GM21619 (cell line): ENCODE data around the gene PIK3R3.
"Not testable (repeated sequence)": the region's sequence is repeated elsewhere in the genome, so short reads cannot be mapped to it uniquely, and the experiment has no call there.

Experiments used
- ATAC-seq: cut with Tn5 transposase; IDR thresholded peaks from one replicate; pipeline ENCODE4 v1.9.1; 2021; ENCODE audit not compliant: unreplicated experiment

Gene PIK3R3

DNA sequence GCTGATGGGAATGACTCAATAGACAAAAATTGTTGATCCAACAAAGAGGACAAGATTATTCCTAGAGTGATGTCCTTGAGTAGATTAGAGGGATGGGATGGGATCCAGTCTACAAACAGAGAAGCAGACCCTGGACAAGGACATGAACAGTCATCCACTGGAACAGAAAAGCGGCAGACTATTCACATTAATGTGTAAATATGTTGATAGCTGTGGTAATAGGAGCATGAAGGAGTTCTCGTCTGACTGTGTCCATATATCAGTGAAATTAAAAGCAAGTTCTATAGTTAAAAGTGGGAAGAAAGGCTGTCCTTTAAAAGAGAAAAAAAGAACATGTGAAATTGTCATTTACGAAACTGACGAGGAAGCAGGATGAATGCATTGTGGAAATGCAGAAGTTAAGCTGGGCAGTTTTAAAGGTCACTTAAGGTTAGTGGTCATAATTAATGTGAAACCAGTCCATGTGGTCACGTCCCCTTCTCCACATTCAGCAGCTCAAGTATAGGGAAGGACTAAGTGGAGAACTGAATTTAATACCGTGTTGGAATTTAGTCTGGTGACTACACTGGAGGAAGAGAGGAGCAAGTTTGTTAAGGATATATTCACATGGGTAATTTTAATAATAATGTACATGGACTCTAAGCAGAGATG is 62.1 kb downstream of the PIK3R3 start:
- no peak for ATAC-seq

DNA sequence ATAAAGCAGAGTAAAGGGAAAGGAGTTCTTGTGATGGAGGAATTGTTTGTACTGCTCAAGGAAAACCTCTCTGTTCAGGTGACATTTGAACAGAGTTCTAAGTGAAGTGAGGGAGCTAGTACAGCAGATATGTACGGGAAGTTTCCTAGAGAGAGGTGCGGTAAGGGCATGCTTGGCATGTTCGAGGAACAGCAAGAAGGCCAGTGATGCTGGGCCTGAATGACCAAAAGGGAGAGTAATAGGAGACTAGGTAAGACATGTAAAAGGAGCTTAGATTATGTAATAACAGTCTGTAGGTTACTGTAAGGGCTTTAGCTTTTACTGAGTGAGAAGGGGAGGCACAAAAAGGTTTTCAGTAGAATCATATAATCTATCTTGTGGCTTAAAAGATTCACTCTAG is 63.9 kb downstream of the PIK3R3 start:
- ATAC-seq, result no peak

DNA sequence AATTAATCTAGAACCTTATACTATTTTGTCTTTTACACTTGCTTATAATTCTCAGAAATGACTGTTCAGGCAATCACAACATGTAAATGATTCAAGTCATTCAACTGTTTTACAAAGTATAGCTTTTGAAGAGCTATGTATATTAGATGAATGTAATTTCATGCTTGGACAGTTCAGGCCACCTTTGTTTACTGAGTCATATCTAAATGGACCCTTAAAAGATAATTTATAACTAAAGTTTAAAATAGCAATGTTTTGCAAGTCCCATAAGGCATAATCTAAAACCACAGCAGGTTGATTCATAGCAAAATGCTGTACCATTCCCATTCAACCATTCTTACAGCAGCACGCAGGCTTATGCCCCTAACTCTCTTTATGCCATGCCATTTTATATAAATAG is 64.8 kb downstream of the PIK3R3 start:
- ATAC-seq, result peak; percentile 55

DNA sequence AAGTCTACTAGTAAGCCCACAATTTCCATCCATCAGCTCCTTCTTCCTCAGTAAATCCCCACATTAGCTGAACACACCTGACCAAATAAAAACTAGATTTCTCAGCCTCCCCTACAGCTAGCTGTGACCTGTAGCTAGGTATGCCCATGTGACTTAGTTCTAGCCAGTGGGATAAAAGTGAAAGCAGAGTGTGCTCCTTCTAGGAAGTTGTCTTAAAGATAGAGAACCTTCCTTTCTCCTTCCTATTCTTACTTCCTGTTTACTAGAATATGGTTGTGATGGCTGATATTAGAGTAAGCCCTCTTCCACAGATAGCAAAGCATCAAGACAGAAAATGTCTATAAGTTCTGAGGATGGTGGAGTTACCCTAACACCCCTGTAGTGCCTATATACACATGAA is 67.0 kb downstream of the PIK3R3 start:
- ATAC-seq, result peak; percentile 36

DNA sequence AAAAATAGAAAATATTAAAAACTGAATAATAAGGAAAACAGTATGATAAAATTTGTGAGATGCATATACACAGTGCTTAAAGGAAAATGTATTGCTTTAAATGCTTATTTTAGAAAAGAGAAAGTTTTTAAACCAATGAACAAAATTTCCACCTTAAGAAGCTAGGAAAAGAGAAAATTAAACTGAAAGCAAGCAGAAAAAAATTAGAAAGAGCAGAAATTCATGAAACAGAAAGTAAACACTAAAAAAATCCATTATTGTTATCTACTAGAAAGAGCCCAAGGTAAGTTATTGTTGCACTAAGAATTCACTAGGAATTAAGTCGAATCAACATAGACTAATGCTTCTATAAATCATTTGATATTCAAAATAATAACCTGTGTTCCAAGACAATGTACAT is 67.7 kb downstream of the PIK3R3 start:
- ATAC-seq, result no peak

DNA sequence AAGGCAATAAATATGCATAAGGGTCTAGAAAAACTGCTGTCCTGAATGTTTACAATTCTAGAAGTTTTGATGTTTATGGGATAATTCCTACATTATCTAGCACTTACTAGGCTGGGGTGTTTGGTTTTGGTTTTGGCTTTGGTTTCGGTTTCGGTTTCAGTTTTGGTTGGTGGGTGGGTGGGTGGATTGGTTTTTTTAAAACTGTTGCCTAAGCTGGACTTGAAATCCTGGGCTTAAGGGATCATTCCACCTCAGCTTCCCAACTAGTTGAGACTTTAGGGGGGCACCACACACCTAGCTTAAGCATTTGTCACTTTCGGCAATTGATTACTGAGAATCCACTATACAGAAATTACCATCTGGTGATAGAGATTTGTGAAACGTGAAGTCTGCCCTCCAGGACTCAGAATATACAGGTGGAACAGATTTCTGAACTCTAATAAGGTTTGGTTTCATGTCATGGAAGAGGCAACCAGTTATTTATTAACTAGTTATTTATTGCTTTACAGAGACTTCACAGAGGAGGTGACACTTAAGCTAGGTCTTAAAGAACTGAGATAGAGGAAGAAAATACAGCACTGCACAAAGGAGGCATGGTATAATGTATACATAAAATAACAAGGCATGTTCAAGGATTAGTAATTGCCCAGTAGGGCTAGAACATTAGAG is 69.6 kb downstream of the PIK3R3 start:
- peak; percentile 45 for ATAC-seq

DNA sequence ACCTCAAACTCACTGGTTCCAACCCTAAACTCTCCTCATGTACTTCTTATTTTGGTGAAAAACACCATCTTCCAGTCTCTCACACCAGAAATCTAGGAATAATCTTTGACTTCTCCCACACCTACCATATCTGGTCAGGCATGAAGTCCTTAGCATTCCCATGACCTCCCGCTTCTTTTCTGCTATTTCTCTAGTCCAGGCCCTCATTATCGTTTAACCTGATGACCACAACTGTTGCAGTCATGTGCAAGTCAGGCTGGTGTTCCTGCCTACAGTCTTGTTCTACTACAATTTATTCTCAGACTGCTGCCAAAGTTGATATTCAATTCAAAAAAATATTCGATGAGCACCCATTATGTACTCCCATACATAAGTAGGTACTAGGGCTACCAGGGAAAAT is 71.3 kb downstream of the PIK3R3 start:
- no peak for ATAC-seq

DNA sequence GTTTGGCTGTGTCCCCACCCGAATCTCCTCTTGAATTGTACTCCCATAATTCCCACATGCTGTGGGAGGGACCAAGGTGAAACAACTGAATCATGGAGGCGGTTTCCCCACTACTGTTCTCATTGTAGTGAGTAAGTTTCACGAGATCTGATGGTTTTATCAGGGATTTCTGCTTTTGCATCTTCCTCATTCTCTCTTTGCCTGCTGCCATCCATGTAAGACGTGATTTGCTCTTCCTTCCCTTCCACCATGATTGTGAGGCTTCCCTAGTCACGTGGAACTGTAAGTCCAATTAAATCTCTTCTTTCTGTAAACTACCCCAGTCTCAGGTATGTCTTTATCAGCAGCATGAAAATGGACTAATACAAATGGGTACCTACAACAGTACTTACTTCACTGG is 73.5 kb downstream of the PIK3R3 start:
- ATAC-seq, result no peak

DNA sequence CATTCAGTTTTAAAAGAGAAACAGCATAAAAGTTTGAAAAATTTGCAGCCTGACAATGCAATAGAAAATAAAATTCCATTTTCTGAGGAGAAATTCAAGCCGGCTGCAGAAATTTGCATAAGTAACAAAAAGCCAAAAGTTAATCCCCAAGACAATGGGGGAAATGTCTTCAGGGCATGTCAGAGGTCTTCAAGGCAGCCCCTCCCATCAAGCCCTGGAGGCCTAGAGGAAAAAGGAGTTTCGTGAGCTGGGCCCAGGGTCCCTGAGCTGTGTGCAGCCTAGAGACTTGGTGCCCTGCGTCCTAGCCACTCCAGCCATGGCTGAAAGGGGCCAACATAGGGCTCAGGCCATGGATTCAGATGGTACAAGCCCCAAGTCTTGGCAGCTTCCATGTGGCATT is 74.6 kb downstream of the PIK3R3 start:
- ATAC-seq, result no peak

DNA sequence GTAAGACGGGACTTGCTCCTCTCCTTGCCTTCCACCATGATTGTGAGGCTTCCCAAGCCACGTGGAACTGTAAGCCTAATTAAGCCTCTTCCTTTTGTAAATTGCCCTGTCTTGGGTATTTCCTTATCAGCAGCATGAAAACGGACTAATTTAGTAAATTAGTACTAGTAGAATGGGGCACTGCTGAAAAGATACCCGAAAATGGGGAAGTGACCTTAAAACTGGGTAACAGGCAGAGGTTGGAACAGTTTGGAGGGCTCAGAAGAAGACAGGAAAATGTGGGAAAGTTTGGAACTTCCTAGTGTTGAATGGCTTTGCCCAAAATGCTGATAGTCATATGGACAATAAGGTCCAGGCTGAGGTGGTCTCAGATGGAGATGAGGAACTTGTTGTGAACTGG is 75.2 kb downstream of the PIK3R3 start:
- ATAC-seq, result not testable (repeated sequence)

DNA sequence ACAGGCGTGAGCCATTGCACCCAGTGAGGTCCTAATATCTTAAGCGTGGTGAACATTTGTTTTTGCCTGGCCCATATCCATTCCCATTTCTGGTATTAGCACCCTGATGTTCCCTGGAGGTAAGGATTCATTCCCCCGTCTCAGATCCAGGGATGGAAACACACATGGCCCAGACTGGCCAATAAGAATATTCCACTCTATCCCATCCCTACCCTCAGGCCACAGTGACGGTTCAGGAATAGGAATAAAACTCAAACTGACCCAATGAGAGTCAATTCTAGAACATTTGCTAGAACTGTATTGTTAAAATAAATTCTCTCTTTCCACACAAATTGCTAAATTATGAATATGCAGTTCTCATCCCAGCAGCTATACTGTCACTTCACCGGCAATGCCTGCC is 76.1 kb downstream of the PIK3R3 start:
- ATAC-seq, result no peak

DNA sequence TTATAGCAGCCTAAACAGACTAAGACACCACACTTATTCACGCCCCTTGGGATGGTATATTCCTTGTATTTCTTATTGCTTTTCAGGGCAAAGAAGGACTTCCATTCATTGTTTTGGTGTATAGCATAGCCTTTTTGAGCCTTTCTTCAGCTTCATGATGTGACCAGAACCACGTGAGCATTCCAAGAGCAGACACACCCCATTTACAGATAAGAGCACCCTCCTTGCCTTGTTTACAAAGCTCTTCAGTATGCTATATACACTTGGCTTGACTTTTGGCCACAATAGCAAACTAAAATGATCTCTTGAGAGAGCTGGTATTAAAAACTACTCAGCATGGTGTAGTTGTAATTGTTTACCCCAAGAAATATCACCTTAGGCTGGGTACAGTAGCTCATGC is 78.7 kb downstream of the PIK3R3 start:
- no peak for ATAC-seq

DNA sequence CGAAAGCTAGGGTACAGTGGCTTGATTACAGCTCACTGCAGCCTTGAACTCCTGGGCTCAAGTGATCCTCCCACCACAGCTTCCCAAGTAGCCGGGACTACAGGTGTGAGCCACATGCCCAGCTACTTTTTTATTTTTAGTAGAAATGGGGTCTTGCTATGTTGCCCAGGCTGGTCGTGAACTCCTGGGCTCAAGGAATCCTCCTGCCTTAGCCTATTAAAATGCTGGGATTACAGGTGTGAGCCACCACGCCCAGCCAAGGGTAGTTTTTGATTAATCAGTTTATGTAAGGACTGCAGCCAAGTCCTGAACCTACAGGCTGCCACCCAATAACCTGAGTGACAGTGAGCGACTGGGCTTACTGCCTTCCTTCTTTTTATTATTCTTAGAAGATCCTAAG is 88.3 kb downstream of the PIK3R3 start:
- no peak for ATAC-seq

DNA sequence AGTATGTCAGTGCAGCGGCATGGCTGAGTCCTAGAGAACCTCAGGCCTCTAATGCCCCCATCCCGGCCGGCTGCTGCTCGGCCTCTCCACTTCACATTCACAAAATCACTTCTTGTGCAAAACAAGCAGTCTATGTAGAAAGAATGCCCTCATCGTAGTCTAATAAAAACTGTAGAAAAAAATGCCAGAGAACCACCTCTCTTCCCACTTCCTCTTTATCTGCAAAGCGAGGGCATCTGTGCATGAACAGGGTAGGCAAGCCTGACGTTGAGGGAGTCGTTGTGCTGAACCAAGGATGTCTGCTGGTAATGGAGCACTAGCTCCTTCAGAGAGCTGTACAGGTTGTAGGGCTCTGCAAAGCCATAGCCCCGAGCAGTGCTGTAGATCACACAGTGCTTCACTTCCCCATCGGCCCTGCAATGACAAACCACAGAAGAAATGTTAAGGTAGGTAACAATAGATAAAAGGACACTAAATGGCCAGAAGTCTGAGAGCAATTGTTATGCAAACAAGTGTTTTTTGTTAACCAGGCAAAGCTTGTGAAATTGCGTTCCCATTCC is 88.9 kb downstream of the PIK3R3 start:
- peak; percentile 81 for ATAC-seq

DNA sequence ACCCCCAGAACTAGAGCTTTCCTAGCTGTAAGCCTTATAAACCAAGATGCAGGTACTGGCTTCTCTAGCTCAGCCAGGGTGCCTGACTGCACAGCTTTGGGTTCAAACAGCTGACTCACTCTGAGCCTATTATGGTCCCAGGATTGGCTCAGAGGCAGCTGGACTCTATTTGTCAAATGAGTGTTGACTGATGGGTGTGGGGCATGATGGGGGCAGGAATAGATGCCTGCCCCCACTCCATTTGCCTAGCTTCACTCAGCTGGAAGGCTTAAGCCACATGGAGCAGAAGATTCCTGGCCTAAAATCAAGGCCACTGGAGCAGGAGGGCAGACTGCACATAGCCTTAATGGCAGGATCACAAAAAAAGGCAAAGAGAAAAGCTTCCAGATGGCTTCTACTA is 90.5 kb downstream of the PIK3R3 start:
- ATAC-seq, result no peak

DNA sequence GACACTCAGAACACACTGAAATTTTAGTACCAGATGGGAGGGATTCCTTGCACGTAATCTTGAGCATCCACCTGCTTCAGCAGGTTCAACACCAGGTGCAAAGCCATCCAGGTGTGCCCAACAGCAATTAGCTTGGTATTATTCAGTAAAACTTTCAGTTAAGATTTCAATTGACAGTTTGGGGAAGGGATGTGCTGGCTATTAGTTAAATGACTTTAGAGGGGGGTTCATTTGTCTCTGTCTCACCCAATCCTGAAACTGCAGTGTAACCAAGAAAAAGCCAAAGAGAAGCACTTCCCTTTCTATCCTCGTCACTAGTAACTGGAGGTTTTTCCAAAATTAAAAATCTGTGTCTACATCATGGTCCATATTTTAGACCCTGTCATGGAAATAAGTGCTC is 90.9 kb downstream of the PIK3R3 start:
- no peak for ATAC-seq

DNA sequence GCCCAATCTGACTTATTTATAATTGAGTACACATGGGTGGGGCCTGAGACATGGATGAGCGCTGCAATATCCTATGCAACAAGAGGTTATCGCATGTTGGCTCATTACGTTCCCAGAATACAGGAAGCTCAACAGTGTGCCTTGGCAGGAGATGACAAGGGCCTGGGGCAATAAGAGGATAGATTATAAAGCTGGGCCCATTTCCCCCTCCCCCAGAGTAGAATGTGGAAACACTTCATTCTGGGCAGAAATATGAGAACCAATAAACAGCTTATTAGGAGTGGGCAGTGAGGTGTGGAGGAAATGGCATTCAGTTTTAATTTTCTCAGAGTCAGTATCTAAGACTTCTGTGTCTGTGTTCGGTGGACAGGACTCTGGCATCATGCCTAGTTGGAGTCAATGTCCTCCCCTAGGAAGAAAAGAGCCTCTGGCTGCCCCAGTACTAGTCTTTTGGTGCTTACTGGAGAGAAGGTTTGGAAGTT is 92.8 kb downstream of the PIK3R3 start:
- ATAC-seq, result no peak

DNA sequence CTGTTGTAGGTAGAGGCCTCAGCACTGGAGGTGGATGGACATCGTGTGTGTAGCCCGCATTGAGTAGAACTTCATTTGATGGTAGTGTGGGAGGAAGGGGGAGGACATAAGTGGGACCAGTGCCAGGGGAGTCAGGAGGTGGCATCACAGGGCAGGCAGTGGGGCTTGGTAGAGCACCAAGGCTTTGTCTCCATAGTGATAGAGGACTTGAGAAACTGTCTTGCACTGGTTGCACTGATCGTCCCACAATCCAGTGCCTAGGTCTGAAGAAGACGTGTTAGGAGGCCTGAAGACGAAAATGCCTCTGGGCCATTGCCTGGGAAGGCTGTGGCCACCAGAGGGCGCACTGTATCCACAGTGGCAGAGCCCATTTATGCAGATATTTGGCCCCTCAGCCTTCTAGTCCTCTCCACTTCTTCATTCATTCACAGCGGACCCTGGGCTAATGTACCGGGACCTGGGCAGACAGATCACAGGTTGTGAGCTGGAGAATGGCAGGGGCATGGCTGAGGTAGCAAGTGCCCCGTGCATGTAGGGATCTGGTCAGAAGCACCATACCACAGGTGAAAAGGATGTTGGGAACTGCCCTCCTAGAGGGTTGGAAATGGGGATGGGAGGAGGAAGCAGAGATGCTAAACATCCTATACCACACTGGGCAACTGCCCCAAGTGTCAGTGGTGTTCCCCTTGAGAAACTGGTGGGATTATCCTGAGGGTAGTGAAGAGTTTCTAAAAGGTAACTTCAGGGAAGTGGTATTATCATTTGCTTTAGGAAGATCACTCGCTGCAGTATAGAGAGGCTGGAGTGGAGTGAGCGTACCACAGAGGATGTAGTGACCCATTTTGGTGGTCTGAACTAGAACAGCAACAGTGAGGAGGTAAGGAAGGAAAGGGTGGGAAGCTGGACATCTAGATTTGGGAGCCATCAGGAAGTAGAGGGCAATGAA is 95.3 kb downstream of the PIK3R3 start:
- peak; percentile 56 for ATAC-seq

DNA sequence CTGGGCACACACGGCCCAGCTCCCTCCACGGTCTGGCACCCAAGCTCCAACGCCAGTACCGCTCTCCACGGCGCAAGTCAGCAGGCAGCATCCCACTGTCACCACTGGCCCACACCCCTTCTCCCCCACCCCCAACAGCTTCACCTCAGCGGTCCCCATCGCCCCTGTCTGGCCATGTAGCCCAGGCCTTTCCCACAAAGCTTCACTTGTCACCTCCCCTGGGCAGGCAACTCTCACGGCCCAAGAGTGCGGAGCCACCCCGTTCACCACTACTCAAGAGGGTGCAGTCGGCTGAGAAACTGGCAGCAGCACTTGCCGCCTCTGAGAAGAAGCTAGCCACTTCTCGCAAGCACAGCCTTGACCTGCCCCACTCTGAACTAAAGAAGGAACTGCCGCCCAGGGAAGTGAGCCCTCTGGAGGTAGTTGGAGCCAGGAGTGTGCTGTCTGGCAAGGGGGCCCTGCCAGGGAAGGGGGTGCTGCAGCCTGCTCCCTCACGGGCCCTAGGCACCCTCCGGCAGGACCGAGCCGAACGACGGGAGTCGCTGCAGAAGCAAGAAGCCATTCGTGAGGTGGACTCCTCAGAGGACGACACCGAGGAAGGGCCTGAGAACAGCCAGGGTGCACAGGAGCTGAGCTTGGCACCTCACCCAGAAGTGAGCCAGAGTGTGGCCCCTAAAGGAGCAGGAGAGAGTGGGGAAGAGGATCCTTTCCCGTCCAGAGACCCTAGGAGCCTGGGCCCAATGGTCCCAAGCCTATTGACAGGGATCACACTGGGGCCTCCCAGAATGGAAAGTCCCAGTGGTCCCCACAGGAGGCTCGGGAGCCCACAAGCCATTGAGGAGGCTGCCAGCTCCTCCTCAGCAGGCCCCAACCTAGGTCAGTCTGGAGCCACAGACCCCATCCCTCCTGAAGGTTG is 97.6 kb downstream of the PIK3R3 start:
- ATAC-seq, result no peak

DNA sequence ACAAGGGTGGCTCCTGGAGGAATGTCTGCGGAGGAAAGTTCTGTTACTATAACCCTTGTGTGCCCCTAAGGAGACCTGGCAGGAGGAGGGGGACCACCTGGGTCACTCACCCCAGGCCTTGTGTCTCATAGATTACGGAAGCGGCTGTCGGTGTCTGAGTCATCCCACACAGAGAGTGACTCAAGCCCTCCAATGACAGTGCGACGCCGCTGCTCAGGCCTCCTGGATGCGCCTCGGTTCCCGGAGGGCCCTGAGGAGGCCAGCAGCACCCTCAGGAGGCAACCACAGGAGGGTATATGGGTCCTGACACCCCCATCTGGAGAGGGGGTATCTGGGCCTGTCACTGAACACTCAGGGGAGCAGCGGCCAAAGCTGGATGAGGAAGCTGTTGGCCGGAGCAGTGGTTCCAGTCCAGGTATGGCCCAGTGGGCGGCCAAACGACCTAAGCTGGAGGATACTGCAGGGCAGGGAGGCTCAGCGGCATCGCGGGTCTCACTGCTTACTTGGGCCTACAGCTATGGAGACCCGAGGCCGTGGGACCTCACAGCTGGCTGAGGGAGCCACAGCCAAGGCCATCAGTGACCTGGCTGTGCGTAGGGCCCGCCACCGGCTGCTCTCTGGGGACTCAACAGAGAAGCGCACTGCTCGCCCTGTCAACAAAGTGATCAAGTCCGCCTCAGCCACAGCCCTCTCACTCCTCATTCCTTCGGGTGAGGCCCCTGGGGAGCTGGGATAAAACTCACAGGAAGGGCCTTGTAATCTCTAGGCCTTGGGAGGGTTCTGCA is 101.4 kb downstream of the PIK3R3 start:
- no peak for ATAC-seq
